ENCODE results near the gene EIF3B.
A peak's percentile ranks its signal among the peaks of the same experiment; 100 is the strongest.
"Not testable (repeated sequence)": the region's sequence is repeated elsewhere in the genome, so short reads cannot be mapped to it uniquely, and the experiment has no call there.

Gene EIF3B

DNA sequence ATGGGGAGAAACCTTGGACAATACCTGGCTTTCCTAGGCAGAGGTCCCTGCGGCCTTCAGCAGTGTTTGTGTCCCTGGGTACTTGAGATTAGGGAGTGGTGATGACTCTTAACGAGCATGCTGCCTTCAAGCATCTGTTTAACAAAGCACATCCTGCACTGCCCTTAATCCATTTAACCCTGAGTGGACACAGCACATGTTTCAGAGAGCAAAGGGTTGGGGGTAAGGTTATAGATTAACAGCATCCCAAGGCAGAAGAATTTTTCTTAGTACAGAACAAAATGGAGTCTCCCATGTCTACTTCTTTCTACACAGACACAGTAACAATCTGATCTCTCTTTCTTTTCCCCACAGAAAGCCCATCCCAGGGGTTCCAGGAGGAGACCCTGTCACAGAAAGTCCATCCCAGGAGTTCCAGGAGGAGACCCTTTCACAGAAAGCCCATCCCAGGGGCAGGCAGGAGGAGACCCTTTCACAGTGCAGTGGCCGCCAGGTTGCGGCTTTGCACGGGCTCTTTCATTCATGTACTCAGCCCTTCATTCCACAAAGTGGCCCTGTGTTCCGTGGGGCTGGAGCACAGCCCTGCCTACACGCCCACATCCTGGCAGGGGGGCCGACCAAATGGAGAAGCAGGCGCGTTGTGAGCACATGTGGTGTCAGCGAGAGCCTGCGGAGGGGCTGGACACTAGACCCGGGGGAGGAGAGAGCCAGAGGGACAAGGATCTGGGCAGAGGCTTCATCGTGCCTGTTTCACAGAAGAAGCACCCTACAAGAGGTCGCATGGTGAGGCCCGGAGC lies 35.6 kb downstream of the EIF3B start:
- H3K9me3 Mint-ChIP-seq; H3K36me3 Mint-ChIP-seq; H3K4me3 Mint-ChIP-seq; H3K27ac Mint-ChIP-seq; H3K27me3 Mint-ChIP-seq; ATAC-seq (replicated peaks); DNase-seq: not testable (repeated sequence)
- peaks cover 5 to 11% of the 10 kb centered on the region in 2 donors for H3K4me1 Mint-ChIP-seq

GRCh38 chr7:2393706-2394105 lies 39.1 kb downstream of the EIF3B start:
- Mint-ChIP-seq H3K9me3 (no peaks in the 10 kb centered on the region), H3K27ac (no peak overlapping the region), H3K36me3 (peaks cover 0 to 2% of the 10 kb centered on the region in 2 donors), H3K27me3 (no peaks in the 10 kb centered on the region), H3K4me3 (no peak overlapping the region), H3K4me1 (peaks cover 5 to 11% of the 10 kb centered on the region in 2 donors)
- no peak for ATAC-seq (replicated peaks)
- DNase-seq, result no peak

GRCh38 chr7:2394566-2395082 lies 40.0 kb downstream of the EIF3B start:
- H3K27me3 Mint-ChIP-seq, result no peaks in the 10 kb centered on the region
- peaks cover 0 to 2% of the 10 kb centered on the region in 2 donors for H3K36me3 Mint-ChIP-seq
- H3K27ac Mint-ChIP-seq, result no peak overlapping the region
- ATAC-seq (replicated peaks) (no peak), DNase-seq (no peak)
- no peak overlapping the region for H3K4me3 Mint-ChIP-seq
- peaks cover 6 to 15% of the 10 kb centered on the region in 2 donors for H3K4me1 Mint-ChIP-seq
- H3K9me3 Mint-ChIP-seq, result no peaks in the 10 kb centered on the region

GRCh38 chr7:2398506-2398905 lies 43.9 kb downstream of the EIF3B start:
- Mint-ChIP-seq H3K36me3 (no peaks in the 10 kb centered on the region), H3K4me1 (peaks cover 11 to 17% of the 10 kb centered on the region in 2 donors), H3K27ac (no peak overlapping the region), H3K9me3 (no peaks in the 10 kb centered on the region), H3K4me3 (no peak overlapping the region), H3K27me3 (no peaks in the 10 kb centered on the region)
- ATAC-seq (replicated peaks), result no peak
- no peak for DNase-seq

DNA sequence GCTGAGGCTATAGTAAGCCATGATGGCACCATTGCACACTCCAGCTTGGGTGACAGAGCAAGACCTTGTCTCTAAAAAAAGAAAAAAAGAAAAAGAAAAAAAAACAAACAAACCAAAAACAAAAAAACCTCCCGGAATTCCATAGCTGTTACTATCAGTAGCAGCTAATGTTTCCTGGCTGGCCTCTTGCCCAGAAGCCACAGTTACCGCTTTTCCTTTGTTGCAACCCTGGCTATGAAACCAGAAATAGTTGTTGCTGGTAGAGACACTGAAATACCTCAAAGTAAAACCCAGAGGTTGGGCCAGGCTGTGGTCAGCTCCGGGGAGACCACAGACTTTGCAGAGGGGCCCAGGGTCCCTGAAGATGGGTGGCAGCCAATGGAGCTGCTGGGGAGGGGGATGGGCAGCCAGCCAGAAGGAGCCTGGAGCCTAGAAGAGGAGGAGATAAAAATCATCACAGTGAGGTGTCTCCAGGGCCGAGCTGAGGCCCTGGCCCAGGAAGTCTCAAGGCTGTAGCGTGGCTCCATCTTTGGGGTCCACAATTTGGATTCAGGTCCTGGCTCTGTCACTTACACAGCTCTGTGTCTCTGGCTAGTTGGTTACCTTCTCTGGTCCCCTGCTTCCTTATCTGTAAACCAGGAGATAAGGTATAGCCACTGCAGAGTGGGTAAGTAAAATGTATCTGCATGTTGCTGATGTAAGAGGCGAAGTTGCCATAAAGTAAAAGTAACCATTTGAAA lies 45.4 kb downstream of the EIF3B start:
- peak overlapping the region in 1 of 2 donors; percentile 36 for H3K4me3 Mint-ChIP-seq
- ATAC-seq (replicated peaks), result no peak

DNA sequence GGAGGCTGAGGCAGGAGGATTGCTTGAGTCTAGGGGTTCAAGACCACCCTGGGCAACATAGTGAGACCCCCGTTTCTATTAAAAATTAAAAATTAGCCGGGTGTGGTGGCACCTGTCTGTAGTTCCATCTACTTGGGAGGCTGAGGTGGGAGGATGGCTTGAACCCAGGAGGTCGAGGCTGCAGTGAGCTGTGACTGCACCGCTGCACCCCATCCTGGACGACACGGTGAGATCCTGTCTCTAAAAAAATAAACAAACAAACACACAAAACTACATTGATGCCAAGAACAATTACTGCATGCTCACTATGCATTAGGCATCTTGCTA lies 48.0 kb downstream of the EIF3B start:
- DNase-seq (no peak), ATAC-seq (replicated peaks) (no peak)
- Mint-ChIP-seq H3K27ac (no peak overlapping the region), H3K27me3 (no peaks in the 10 kb centered on the region), H3K4me3 (peak overlapping the region; percentile 85 to 90), H3K4me1 (peaks cover 36 to 43% of the 10 kb centered on the region in 2 donors), H3K36me3 (peaks cover 0 to 4% of the 10 kb centered on the region in 2 donors), H3K9me3 (peaks cover 4 to 7% of the 10 kb centered on the region in 2 donors)

More for the DNA sequence above, 45.4 kb downstream of the EIF3B start:
- H3K27me3 Mint-ChIP-seq, result no peaks in the 10 kb centered on the region
- peaks cover 20 to 21% of the 10 kb centered on the region in 2 donors for H3K4me1 Mint-ChIP-seq
- peak overlapping the region; percentile 10 for H3K27ac Mint-ChIP-seq
- H3K9me3 Mint-ChIP-seq, result peaks cover 1 to 3% of the 10 kb centered on the region in 2 donors
- no peaks in the 10 kb centered on the region for H3K36me3 Mint-ChIP-seq
- DNase-seq, result no peak

GRCh38 chr7:2403014-2403717 lies 48.5 kb downstream of the EIF3B start, which contains the start of gene CHST12:
Gene CHST12 (plus strand): TSS chr7:2403611. CDS start chr7:2432640, 29,029 bp downstream.
- Mint-ChIP-seq H3K27ac (peak within 1 kb of the TSS; percentile 80), H3K4me3 (peak within 1 kb of the TSS; percentile 85 to 90), H3K36me3 (peaks cover 0 to 4% of the 10 kb centered on the region in 2 donors), H3K4me1 (peaks cover 36 to 45% of the 10 kb centered on the region in 2 donors), H3K9me3 (peaks cover 4 to 7% of the 10 kb centered on the region in 2 donors), H3K27me3 (no peaks in the 10 kb centered on the region)
- DNase-seq (peak; percentile 92), ATAC-seq (replicated peaks) (peak; percentile 58 to 70)

- peak; percentile 40 to 42 for ATAC-seq (replicated peaks)
- Mint-ChIP-seq H3K9me3 (peaks cover 4 to 7% of the 10 kb centered on the region in 2 donors), H3K36me3 (peaks cover 0 to 9% of the 10 kb centered on the region in 2 donors), H3K4me1 (peaks cover 44 to 53% of the 10 kb centered on the region in 2 donors), H3K27me3 (no peaks in the 10 kb centered on the region), H3K27ac (peak overlapping the region; percentile 68), H3K4me3 (peak overlapping the region; percentile 55 to 90)
- peak; percentile 16 for DNase-seq
These were observed 49.4 kb downstream of the EIF3B start for GRCh38 chr7:2403718-2404648.

DNA sequence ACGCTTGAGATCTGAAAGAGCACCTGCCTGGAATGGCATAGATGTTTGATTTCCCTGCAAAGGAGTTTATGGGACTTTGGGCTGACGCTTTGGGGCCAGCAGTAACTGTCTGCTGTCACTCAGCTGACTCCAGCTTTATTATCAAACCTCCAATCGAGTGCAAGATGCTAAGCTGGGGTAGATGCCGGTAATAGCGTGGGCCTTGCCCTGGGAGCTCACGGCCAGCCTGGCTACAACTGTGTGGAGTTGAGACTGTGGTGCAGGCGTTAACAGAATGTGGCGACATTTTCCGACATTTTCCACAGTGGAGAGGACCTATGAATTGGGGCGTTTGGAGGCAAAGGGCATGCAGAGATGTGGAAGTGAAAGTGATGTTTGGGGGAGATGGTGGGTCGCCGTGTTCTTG lies 50.1 kb downstream of the EIF3B start:
- H3K27me3 Mint-ChIP-seq, result no peaks in the 10 kb centered on the region
- DNase-seq (no peak), ATAC-seq (replicated peaks) (no peak)
- H3K27ac Mint-ChIP-seq, result peak overlapping the region; percentile 72
- peaks cover 45 to 56% of the 10 kb centered on the region in 2 donors for H3K4me1 Mint-ChIP-seq
- peak overlapping the region; percentile 55 to 69 for H3K4me3 Mint-ChIP-seq
- H3K9me3 Mint-ChIP-seq, result peaks cover 4 to 7% of the 10 kb centered on the region in 2 donors
- peaks cover 0 to 9% of the 10 kb centered on the region in 2 donors for H3K36me3 Mint-ChIP-seq

DNA sequence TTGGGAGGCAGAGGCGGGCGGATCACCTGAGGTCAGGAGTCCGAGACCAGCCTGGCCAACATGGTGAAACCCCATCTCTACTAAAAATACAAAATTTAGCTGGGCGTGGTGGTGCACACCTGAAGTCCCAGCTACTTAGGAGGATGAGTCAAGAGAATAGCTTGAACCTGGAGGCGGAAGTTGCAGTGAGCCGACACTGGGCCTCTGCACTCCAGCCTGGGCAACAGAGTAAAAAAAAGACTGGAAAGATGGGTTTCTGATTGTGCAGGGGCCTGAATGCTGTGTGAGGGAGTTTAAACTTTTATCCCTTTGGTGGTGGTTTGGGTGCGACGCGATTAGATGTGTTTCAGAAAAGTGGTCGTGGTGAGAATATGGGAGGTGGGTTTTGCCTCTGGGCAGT lies 50.6 kb downstream of the EIF3B start:
- Mint-ChIP-seq H3K27ac (peak overlapping the region; percentile 72), H3K27me3 (no peaks in the 10 kb centered on the region), H3K4me1 (peaks cover 45 to 56% of the 10 kb centered on the region in 2 donors), H3K4me3 (peak overlapping the region; percentile 55 to 69), H3K9me3 (peaks cover 4 to 7% of the 10 kb centered on the region in 2 donors), H3K36me3 (peaks cover 0 to 9% of the 10 kb centered on the region in 2 donors)
- DNase-seq (no peak), ATAC-seq (replicated peaks) (no peak)

GRCh38 chr7:2405601-2406345 lies 51.1 kb downstream of the EIF3B start:
- peak overlapping the region; percentile 55 to 69 for H3K4me3 Mint-ChIP-seq
- DNase-seq, result peak; percentile 49
- H3K9me3 Mint-ChIP-seq, result peaks cover 4 to 7% of the 10 kb centered on the region in 2 donors
- H3K27me3 Mint-ChIP-seq, result no peaks in the 10 kb centered on the region
- ATAC-seq (replicated peaks), result peak; percentile 56 to 59
- peaks cover 48 to 61% of the 10 kb centered on the region in 2 donors for H3K4me1 Mint-ChIP-seq
- H3K27ac Mint-ChIP-seq, result peak overlapping the region; percentile 72
- H3K36me3 Mint-ChIP-seq, result peaks cover 0 to 9% of the 10 kb centered on the region in 2 donors

GRCh38 chr7:2409745-2410414 lies 55.3 kb downstream of the EIF3B start:
- no peaks in the 10 kb centered on the region for H3K27me3 Mint-ChIP-seq
- H3K4me1 Mint-ChIP-seq, result peaks cover 42 to 79% of the 10 kb centered on the region in 2 donors
- peak overlapping the region in 1 of 2 donors; percentile 18 for H3K4me3 Mint-ChIP-seq
- H3K9me3 Mint-ChIP-seq, result peaks cover 2 to 4% of the 10 kb centered on the region in 2 donors
- DNase-seq, result no peak
- H3K36me3 Mint-ChIP-seq, result peaks cover 0 to 13% of the 10 kb centered on the region in 2 donors
- peak overlapping the region; percentile 75 for H3K27ac Mint-ChIP-seq
- ATAC-seq (replicated peaks), result no peak
